Hepatocyte (in vitro differentiated cells): ENCODE data around the gene ARHGEF18.

Experiments used
- CTCF ChIP-seq: fragments of 200-600 bp; sonication (generic); IDR thresholded peaks from 2 replicates; pipeline ENCODE4 v1.5.1; 2016; ENCODE audit warnings: antibody characterized with exemption, mild to moderate bottlenecking; ENCODE audit not compliant: poor library complexity
- EZH2 ChIP-seq: fragments of 200-600 bp; sonication (generic); IDR thresholded peaks from 2 replicates; pipeline ENCODE4 v1.6.1; 2016; ENCODE audit warnings: antibody characterized with exemption, mild to moderate bottlenecking, borderline replicate concordance

- TF ChIP-seq CTCF: no peak
- no peak for TF ChIP-seq EZH2
Observed at GRCh38 chr19:7397687-7398086, 49.0 kb downstream of the ARHGEF18 start.
